Measurements from ENCODE around the gene GNAQ. TPM values are rescaled to one million over a fixed set of nuclear protein-coding genes. Genes with fewer than 3 reads are reported as not detected.
A peak's percentile ranks its signal among the peaks of the same experiment; 100 is the strongest.
"Not testable (repeated sequence)": the region's sequence is repeated elsewhere in the genome, so short reads cannot be mapped to it uniquely, and the experiment has no call there.

The GNAQ gene
- total and polyA plus RNA-seq, 5 donors from 2014 or later, result 8.5 to 79.4 (median 17.4) TPM

DNA sequence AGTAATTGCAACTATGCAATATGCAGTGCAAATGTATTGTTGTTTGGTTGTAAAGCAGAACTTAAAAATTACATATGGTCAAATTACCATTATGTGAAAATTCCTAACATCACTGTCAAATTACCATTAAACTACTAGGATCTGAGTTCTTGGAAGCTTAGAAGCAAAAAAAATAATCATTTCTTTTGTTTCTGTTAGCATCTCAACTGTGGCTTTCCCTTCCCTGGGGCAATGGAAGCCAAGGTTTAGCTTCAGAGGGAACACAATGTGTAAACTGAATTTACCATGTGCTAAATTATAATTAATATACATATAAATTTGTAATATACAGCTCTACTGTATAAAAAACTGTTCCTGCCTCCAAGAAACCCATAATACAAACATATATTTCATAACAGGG, 159.4 kb downstream of the GNAQ start:
- no peak overlapping the region for H3K27ac ChIP-seq (ENCODE audit: insufficient read depth, low read length, poor library complexity, severe bottlenecking)
- no peaks in the 10 kb centered on the region for H3K36me3 ChIP-seq (ENCODE audit: control insufficient read depth, insufficient read depth, low read length)
- H3K4me1 ChIP-seq (ENCODE audit: control insufficient read depth, insufficient read depth, low read length, poor library complexity, severe bottlenecking), result no peaks in the 10 kb centered on the region
- H3K4me3 ChIP-seq (ENCODE audit: low read depth, low read length), result no peak overlapping the region
- no peak for ATAC-seq (ENCODE audit: low read depth in 2 of 2)
- Mint-ChIP-seq H3K27me3 (no peaks in the 10 kb centered on the region), H3K9me3 (no peaks in the 10 kb centered on the region), H3K4me3 (no peak overlapping the region), H3K27ac (no peak overlapping the region), H3K4me1 (peaks cover 10 to 22% (median 19%) of the 10 kb centered on the region in 4 donors), H3K36me3 (peaks cover 18% of the 10 kb centered on the region)
- no peak for DNase-seq
- no peaks in the 10 kb centered on the region for H3K27me3 ChIP-seq (ENCODE audit: control insufficient read depth, insufficient read depth, low read length)
- no peaks in the 10 kb centered on the region for H3K9me3 ChIP-seq (ENCODE audit: control insufficient read depth in 2 of 2, low read length in 2 of 2)

DNA sequence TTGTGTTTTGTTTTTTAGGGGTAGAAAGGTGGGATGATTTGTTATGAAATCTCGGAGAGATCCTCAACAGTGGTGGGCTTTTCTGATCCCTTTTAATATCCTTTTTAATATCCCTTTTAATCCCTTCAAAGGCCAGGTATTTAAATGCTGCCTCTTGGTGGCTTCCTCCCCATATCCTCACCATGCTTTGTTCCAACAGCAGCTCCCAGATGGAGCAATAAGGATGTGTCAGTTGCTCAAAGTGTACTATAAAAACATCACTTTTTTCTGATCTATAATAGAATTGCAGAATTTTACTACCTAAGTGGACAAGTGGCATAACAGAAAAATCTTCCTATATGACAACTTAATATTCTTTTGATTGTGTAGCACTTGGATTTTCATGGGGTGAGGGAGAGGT, 160.1 kb downstream of the GNAQ start:
- H3K27ac ChIP-seq (ENCODE audit: insufficient read depth, low read length, poor library complexity, severe bottlenecking), result no peak overlapping the region
- H3K4me1 ChIP-seq (ENCODE audit: control insufficient read depth, insufficient read depth, low read length, poor library complexity, severe bottlenecking), result no peaks in the 10 kb centered on the region
- Mint-ChIP-seq H3K27ac (peak overlapping the region in 1 of 3 donors; percentile 47), H3K9me3 (no peaks in the 10 kb centered on the region), H3K36me3 (peaks cover 18% of the 10 kb centered on the region), H3K4me3 (no peak overlapping the region), H3K4me1 (peaks cover 8 to 24% (median 19%) of the 10 kb centered on the region in 4 donors), H3K27me3 (no peaks in the 10 kb centered on the region)
- H3K36me3 ChIP-seq (ENCODE audit: control insufficient read depth, insufficient read depth, low read length), result no peaks in the 10 kb centered on the region
- no peaks in the 10 kb centered on the region for H3K27me3 ChIP-seq (ENCODE audit: control insufficient read depth, insufficient read depth, low read length)
- no peak overlapping the region for H3K4me3 ChIP-seq (ENCODE audit: low read depth, low read length)
- DNase-seq (no peak), ATAC-seq (ENCODE audit: low read depth in 2 of 2) (no peak)
- H3K9me3 ChIP-seq (ENCODE audit: control insufficient read depth in 2 of 2, low read length in 2 of 2), result no peaks in the 10 kb centered on the region

DNA sequence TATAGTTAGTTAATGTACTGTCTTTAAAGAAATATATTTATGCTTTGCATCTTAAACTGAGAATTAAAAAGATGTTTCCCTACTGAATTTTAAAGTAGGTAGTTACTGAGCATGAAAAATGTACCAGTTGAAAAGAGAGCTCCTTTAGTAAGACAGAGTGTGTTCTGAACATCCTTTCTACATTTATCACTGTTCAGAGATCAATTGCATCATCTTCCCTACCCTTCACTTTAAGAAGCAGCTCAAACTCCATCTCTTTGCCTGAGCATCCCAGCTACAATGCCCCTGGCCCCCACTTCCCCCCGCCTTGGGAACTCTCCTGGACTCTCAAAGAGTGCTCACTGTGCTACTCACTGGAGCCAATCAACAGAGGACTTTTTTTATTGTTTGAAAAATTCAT, 164.7 kb downstream of the GNAQ start:
- Histone ChIP-seq H3K36me3 (ENCODE audit: control insufficient read depth, insufficient read depth, low read length) (peaks cover 11% of the 10 kb centered on the region), H3K27ac (ENCODE audit: insufficient read depth, low read length, poor library complexity, severe bottlenecking) (no peak overlapping the region), H3K4me3 (ENCODE audit: low read depth, low read length) (no peak overlapping the region), H3K9me3 (ENCODE audit: control insufficient read depth in 2 of 2, low read length in 2 of 2) (peaks cover 0 to 3% of the 10 kb centered on the region in 2 experiments), H3K4me1 (ENCODE audit: control insufficient read depth, insufficient read depth, low read length, poor library complexity, severe bottlenecking) (no peaks in the 10 kb centered on the region), H3K27me3 (ENCODE audit: control insufficient read depth, insufficient read depth, low read length) (no peaks in the 10 kb centered on the region)
- peaks cover 7 to 35% (median 15%) of the 10 kb centered on the region in 4 donors for H3K4me1 Mint-ChIP-seq
- DNase-seq (no peak), ATAC-seq (ENCODE audit: low read depth in 2 of 2) (no peak)
- H3K27ac Mint-ChIP-seq, result peak overlapping the region; percentile 70 to 76 (median 70)
- H3K4me3 Mint-ChIP-seq, result no peak overlapping the region
- peaks cover 38% of the 10 kb centered on the region for H3K36me3 Mint-ChIP-seq
- peaks cover 0 to 13% (median 1%) of the 10 kb centered on the region in 7 donors for H3K9me3 Mint-ChIP-seq
- H3K27me3 Mint-ChIP-seq, result no peaks in the 10 kb centered on the region

GRCh38 chr9:77865385-77866047, 166.1 kb downstream of the GNAQ start:
- no peak overlapping the region for H3K27ac ChIP-seq (ENCODE audit: insufficient read depth, low read length, poor library complexity, severe bottlenecking)
- H3K27me3 ChIP-seq (ENCODE audit: control insufficient read depth, insufficient read depth, low read length), result no peaks in the 10 kb centered on the region
- H3K9me3 ChIP-seq (ENCODE audit: control insufficient read depth in 2 of 2, low read length in 2 of 2), result peaks cover 0 to 3% of the 10 kb centered on the region in 2 experiments
- H3K4me3 ChIP-seq (ENCODE audit: low read depth, low read length), result no peak overlapping the region
- no peaks in the 10 kb centered on the region for H3K27me3 Mint-ChIP-seq
- no peak overlapping the region for H3K4me3 Mint-ChIP-seq
- no peak overlapping the region for H3K27ac Mint-ChIP-seq
- H3K36me3 ChIP-seq (ENCODE audit: control insufficient read depth, insufficient read depth, low read length), result peaks cover 18% of the 10 kb centered on the region
- no peak for DNase-seq
- H3K4me1 ChIP-seq (ENCODE audit: control insufficient read depth, insufficient read depth, low read length, poor library complexity, severe bottlenecking), result no peaks in the 10 kb centered on the region
- peaks cover 11 to 34% (median 17%) of the 10 kb centered on the region in 4 donors for H3K4me1 Mint-ChIP-seq
- H3K9me3 Mint-ChIP-seq, result peaks cover 0 to 17% (median 1%) of the 10 kb centered on the region in 7 donors
- no peak for ATAC-seq (ENCODE audit: low read depth in 2 of 2)
- peaks cover 44% of the 10 kb centered on the region for H3K36me3 Mint-ChIP-seq

- Mint-ChIP-seq H3K36me3 (peaks cover 45% of the 10 kb centered on the region), H3K9me3 (peaks cover 0 to 17% (median 1%) of the 10 kb centered on the region in 7 donors), H3K4me3 (no peak overlapping the region), H3K27ac (no peak overlapping the region), H3K4me1 (peaks cover 11 to 34% (median 17%) of the 10 kb centered on the region in 4 donors), H3K27me3 (no peaks in the 10 kb centered on the region)
- H3K27me3 ChIP-seq (ENCODE audit: control insufficient read depth, insufficient read depth, low read length), result no peaks in the 10 kb centered on the region
- no peak for DNase-seq
- H3K36me3 ChIP-seq (ENCODE audit: control insufficient read depth, insufficient read depth, low read length), result peaks cover 18% of the 10 kb centered on the region
- no peak for ATAC-seq (ENCODE audit: low read depth in 2 of 2)
- H3K4me1 ChIP-seq (ENCODE audit: control insufficient read depth, insufficient read depth, low read length, poor library complexity, severe bottlenecking), result no peaks in the 10 kb centered on the region
- no peak overlapping the region for H3K4me3 ChIP-seq (ENCODE audit: low read depth, low read length)
- H3K27ac ChIP-seq (ENCODE audit: insufficient read depth, low read length, poor library complexity, severe bottlenecking), result no peak overlapping the region
- H3K9me3 ChIP-seq (ENCODE audit: control insufficient read depth in 2 of 2, low read length in 2 of 2), result peaks cover 0 to 3% of the 10 kb centered on the region in 2 experiments
These were observed 167.3 kb downstream of the GNAQ start for GRCh38 chr9:77864211-77864889.

DNA sequence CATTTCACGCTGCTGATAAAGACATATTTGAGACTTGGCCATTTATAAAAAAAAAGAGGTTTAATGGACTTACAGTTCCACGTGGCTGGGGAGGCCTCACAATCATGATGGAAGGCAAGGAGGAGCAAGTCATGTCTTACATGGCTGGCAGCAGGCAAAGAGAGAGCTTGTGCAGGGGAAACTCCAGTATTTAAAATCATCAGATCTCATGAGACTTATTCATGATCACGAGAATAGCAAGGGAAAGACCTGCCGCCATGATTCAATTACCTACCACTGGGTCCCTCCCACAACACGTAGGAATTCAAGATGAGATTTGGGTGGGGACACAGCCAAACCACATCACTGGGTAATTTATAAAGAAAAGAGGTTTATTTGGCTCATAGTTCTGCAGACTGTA, 168.0 kb downstream of the GNAQ start:
- not testable (repeated sequence) for H3K9me3 ChIP-seq (ENCODE audit: control insufficient read depth in 2 of 2, low read length in 2 of 2); DNase-seq; ATAC-seq (ENCODE audit: low read depth in 2 of 2); H3K27ac ChIP-seq (ENCODE audit: insufficient read depth, low read length, poor library complexity, severe bottlenecking); H3K27me3 Mint-ChIP-seq; H3K4me1 ChIP-seq (ENCODE audit: control insufficient read depth, insufficient read depth, low read length, poor library complexity, severe bottlenecking); H3K4me3 Mint-ChIP-seq; H3K4me3 ChIP-seq (ENCODE audit: low read depth, low read length); H3K27me3 ChIP-seq (ENCODE audit: control insufficient read depth, insufficient read depth, low read length)
- peaks cover 18% of the 10 kb centered on the region for H3K36me3 ChIP-seq (ENCODE audit: control insufficient read depth, insufficient read depth, low read length)
- peaks cover 15 to 39% (median 19%) of the 10 kb centered on the region in 4 donors for H3K4me1 Mint-ChIP-seq
- peaks cover 0 to 17% (median 1%) of the 10 kb centered on the region in 7 donors for H3K9me3 Mint-ChIP-seq
- H3K36me3 Mint-ChIP-seq, result peaks cover 50% of the 10 kb centered on the region
- peak overlapping the region in 1 of 3 donors; percentile 65 for H3K27ac Mint-ChIP-seq

DNA sequence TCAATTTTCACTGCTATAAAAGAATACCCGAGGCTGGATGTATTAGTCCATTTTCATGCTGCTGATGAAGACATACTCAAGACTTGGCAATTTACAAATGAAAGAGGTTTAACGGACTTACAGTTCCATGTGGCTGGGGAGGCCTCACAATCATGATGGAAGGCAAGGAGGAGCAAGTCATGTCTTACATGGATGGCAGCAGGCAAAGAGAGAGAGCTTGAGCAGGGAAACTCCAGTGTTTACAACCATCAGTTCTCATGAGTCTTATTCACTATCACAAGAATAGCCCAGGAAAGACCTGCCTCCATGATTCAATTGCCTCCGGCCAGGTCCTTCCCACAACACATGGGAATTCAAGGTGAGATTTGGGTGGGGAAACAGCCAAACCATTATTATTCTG, 170.7 kb downstream of the GNAQ start:
- not testable (repeated sequence) for H3K27me3 ChIP-seq (ENCODE audit: control insufficient read depth, insufficient read depth, low read length); H3K27ac Mint-ChIP-seq; H3K27ac ChIP-seq (ENCODE audit: insufficient read depth, low read length, poor library complexity, severe bottlenecking); H3K9me3 ChIP-seq (ENCODE audit: control insufficient read depth in 2 of 2, low read length in 2 of 2); H3K4me3 Mint-ChIP-seq; DNase-seq; H3K4me1 ChIP-seq (ENCODE audit: control insufficient read depth, insufficient read depth, low read length, poor library complexity, severe bottlenecking); ATAC-seq (ENCODE audit: low read depth in 2 of 2); H3K4me3 ChIP-seq (ENCODE audit: low read depth, low read length); H3K27me3 Mint-ChIP-seq
- Mint-ChIP-seq H3K4me1 (peaks cover 11 to 35% (median 22%) of the 10 kb centered on the region in 4 donors), H3K9me3 (peaks cover 0 to 19% (median 1%) of the 10 kb centered on the region in 7 donors), H3K36me3 (peaks cover 58% of the 10 kb centered on the region)
- peaks cover 18% of the 10 kb centered on the region for H3K36me3 ChIP-seq (ENCODE audit: control insufficient read depth, insufficient read depth, low read length)

Data from CD4-positive, CD25-positive, alpha-beta regulatory T cell (primary cell).